GM18907 (cell line): Measurements from ENCODE around the gene SLC31A1.

Experiments used
- ATAC-seq: cut with Tn5 transposase; IDR thresholded peaks from one replicate; pipeline ENCODE4 v1.9.1; 2021; ENCODE audit warnings: mild to moderate bottlenecking, moderate library complexity; ENCODE audit not compliant: unreplicated experiment

The SLC31A1 gene

DNA sequence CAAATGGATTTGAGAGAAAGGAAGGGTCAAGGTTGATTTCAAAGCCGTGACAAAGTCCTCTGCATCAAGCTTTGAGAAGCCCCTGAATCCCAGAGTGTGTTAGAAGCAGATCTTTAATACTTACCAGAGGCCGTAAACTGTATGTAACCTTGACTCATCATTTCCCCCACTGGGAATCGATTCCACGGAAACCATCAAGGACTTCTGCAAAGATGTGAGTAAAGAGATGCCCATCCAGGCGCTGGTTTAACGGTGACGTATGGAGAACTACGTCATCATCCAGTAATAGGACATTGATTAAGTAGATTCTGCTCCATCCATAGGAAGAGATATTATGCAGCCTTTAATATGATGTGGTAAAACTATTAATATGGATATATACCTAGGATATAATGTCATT lies 80.2 kb downstream of the SLC31A1 start:
- ATAC-seq: no peak

DNA sequence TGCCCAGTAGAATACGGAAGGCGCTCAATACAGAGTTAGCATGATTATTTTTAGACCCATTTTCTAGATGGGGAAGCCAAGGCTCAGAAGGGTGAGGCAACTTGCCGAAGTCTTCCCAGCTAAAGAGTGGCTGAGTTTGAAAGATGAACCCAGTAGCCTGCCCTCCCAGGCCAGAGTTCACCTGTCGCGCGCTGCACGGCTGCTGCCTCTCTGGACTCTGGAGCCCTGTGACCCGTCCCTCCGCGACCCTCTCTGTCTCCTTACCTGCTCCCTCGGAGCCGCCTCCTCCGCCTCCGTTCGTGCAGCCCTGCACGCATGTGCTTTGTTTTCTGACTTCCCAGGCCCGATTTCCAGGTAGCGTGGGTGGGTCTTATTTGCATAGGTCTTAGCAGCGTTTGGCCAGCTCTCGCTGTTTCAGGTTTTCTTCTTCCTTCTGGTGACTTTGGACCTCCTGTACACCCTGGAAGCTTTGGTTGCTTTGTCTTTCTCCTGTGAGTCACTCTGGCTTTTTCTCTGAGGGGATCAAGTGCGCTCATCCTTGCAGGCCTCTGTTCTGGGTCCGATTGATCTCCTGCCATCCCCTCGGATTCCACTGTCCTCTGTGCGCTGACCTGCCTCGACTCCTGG lies 81.6 kb downstream of the SLC31A1 start, which contains the start of gene RNF183:
Gene RNF183 (minus strand): TSS at position 585 of the 627 bp plus-strand sequence. CDS start 5,192 bp downstream, outside the sequence.
- ATAC-seq: no peak

DNA sequence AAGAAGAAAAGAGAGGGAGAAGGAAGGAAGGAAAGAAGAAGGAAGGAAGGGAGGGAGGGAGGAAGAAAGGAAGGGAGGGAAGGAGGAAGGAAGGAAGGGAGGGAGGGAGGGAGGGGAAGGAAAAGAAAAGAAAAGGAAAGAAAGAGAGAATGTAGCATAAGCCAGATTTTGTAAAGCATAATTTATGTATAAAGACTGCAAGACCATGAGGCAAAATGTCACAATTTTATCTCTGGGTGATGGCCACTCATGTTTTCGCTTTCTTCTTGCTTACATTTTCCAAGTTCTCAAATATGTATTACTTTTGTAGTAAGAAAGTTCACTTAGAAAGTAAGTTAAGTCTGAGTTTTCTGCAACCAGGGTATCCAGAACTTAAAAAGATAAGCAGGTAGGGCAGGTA lies 85.2 kb downstream of the SLC31A1 start:
- ATAC-seq: no peak

DNA sequence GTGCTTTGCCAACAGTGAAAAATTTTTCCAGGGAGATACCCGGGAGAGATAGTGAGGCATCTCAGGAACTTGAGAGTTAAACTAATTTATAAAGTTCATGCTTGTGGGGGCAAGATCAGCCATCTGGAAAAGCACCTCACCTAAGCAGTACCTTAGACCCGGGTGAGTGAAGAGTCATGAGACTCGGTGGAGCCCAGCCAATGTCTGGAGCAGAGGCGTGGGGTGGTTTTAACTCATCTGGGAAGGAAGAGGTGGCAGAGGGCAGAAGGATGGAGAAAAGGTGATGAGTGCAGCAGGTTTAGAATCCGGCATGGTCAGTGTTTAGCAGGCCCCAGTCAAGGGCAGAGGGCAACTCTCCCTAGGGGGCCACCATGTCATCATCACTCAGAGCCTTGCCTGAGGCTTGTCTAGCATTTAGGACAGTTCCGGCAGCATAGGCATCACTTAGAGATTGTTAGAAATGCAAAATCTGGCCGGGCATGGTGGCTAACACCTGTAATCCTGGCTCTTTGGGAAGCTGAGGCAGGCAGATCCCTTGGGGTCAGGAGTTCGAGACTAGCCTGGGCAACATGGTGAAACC lies 86.1 kb downstream of the SLC31A1 start:
- ATAC-seq: no peak

DNA sequence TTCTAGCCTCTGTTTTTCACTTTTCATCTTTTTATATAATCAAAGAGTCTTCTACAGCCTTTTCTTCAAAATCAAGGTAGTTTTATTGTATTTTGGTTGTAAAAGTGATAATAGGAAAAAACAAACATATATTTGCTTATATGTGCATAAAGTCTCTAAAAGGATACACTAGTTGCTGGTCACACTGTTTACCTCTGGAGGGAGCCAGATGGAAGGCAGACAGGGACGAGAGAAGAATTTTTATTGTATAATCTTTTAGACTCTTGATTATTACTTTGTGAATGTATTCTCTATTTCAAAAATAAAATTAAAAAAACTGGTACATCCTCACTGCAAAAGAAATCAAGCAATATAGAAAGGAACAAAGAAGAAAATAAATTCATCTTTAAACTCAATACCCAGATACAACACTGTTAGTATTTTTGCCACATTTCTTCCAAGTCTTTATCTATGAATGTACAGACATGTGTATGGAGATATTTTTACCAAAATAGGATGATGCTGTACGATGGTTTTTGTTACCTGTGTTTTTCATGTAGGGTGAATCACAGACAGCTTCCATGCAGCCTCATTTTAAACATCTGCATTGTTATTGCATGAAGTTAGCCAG lies 88.0 kb downstream of the SLC31A1 start:
- no peak for ATAC-seq

DNA sequence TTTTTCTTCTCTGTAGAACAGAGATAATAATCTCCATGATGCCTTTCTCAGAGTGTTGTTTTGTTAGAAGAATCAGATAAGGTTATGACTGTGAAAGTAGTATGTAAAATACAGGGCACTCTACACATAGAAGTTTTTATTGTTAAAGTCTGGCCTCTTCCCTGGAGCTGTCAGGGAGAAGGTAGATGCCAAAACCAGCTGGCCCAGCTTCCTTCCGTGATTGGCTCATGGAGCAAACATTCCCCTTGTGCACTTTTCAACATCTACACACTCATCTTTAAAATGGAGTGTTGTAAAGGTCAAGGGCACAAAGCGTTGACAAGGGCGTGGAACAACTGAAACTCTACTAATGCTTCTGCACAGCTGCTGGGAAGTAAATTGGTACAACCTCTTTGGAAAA lies 89.2 kb downstream of the SLC31A1 start:
- no peak for ATAC-seq

DNA sequence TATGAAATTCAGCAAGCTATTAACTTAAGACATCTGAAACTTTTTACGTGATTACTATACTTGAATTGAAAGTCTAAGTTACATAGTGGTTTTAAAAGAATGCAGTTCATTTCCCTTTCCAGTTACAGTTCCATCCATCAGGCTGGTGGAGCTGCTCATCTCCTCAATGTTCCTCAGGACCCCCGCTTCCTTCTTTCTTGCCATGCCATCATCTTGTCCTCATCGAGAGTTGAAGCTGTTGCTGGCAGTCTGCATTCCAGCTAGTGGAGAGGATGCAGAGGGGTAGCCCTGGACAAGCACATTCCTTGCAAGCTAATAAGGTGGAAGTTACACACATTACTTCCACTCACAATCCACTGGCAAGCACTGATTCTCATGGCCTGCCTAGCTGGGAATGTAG lies 90.6 kb downstream of the SLC31A1 start:
- no peak for ATAC-seq

DNA sequence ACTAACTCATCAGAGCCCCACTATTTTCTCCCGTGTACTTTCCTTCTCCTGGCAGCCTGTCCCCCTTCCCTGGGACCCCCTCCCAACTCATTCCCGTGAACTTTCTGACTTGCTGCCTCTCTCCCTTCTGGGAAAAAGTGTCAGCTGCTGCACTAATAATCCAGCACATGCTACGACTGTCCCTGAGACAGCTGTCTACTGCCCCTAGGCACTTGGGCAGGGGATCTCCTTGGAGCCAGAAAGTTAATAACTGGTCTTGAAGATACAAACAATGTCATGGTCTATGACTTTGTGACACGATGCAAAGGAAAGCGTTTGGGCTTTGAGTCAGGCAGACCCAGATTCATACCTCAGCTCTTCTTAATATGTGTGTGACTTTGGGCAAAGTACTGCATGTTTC lies 91.9 kb downstream of the SLC31A1 start:
- ATAC-seq: no peak
